Measurements from ENCODE around the gene PLSCR1.

PLSCR1 gene

GRCh38 chr3:146470425-146470990 lies 73.9 kb downstream of the PLSCR1 start:
- ChIA-PET POLR2A (no interaction called here), CTCF (no interaction called here)
- DNase-seq (ENCODE audit: low read depth, low spot score) = no peak
- TF ChIP-seq, protein P1, sequence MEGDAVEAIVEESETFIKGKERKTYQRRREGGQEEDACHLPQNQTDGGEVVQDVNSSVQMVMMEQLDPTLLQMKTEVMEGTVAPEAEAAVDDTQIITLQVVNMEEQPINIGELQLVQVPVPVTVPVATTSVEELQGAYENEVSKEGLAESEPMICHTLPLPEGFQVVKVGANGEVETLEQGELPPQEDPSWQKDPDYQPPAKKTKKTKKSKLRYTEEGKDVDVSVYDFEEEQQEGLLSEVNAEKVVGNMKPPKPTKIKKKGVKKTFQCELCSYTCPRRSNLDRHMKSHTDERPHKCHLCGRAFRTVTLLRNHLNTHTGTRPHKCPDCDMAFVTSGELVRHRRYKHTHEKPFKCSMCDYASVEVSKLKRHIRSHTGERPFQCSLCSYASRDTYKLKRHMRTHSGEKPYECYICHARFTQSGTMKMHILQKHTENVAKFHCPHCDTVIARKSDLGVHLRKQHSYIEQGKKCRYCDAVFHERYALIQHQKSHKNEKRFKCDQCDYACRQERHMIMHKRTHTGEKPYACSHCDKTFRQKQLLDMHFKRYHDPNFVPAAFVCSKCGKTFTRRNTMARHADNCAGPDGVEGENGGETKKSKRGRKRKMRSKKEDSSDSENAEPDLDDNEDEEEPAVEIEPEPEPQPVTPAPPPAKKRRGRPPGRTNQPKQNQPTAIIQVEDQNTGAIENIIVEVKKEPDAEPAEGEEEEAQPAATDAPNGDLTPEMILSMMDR (IDR thresholded peaks at IDR 0.05; ENCODE audit: insufficient read depth, low read length, missing control alignments) = no peak
- H3K4me3 ChIP-seq (ENCODE audit: low read depth, low read length) = no peak overlapping the region

DNA sequence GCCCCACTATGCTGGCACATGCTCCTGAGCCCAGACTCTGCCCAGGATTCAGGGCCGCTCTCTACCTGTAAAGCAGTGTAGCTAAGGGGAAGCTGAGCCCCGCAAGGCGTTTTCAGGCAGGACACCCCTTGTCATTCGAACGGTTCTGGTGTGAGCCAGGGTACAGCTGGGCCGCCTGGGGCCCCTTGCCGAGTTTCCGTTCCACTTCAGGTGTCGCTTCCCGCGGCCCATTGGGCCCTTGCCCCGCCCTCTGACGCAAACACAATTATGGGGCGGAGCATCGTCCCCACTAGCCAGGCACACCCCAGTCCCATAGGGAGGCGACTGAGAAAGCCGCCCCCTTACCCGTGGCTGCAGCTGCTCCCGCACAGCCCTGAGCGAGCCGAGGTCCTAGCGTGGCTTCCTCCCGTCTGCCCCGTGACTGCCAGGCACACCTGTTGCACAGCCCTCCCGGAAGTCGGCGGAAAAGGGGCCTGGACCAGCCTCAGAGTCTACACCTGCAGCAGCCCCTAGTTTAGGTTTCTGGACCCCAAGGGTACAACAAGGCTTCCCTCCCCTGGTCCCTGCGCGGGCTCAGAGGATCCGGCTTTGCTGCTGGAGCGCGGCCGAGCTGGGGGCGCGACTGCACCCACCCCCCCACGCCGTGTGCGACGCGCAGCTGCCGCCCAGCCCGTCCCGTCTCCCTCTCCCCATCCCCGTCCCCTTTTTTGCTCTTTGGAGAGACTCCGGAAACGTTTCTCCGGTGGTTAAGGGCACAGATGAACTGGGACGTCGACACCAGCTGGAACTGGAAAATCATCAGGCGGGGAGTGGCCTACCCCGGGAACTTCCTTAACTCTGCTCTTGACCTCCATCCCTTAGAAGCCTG lies 75.0 kb downstream of the PLSCR1 start, which contains the start of gene PLSCR2:
Gene PLSCR2 (minus strand): TSS at position 412 of the 868 bp plus-strand sequence. CDS start 9,657 bp downstream, outside the sequence.
- CTCF ChIA-PET = no interaction called here

GRCh38 chr3:146468671-146469149 lies 75.7 kb downstream of the PLSCR1 start:
- no peak for DNase-seq (ENCODE audit: low read depth, low spot score)
- ChIA-PET POLR2A (interaction anchor here (0.8 kb wide), 2 partner anchors 10 to 75 kb away, joined by 3 read pairs; no protein-coding TSS in a partner anchor), CTCF (no interaction called here)
- TF ChIP-seq, protein P1 (IDR thresholded peaks at IDR 0.05; ENCODE audit: insufficient read depth, low read length, missing control alignments) = no peak
- H3K4me3 ChIP-seq (ENCODE audit: low read depth, low read length) = no peak overlapping the region

More for the DNA sequence above, 75.0 kb downstream of the PLSCR1 start, which contains the start of gene PLSCR2:
- TF ChIP-seq, protein P1 (IDR thresholded peaks at IDR 0.05; ENCODE audit: insufficient read depth, low read length, missing control alignments) = no peak
- no peak for DNase-seq (ENCODE audit: low read depth, low spot score)
- POLR2A ChIA-PET = interaction anchor here (0.8 kb wide), 1 partner anchor 9 kb away, joined by 3 read pairs; no protein-coding TSS in a partner anchor
- H3K4me3 ChIP-seq (ENCODE audit: low read depth, low read length) = peak within 1 kb of the TSS; percentile 49

DNA sequence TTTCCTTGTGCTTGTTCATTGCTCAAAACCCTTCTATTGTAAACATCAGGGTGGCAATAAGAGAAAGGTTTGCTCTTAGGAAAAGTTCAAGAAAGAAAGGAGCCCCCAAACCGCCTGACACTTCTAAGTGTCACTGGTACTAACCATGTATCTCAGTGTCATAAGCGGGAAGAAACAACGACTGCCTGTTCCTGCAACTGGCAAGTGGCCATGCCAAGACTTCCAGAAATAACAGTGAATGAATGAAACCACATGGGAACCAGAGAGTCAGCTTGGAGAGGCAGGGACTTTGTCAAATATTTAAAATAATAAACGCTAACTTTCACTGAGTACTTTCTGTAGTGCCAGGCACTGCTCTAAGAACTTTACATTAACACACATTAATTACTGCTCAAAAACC lies 76.2 kb downstream of the PLSCR1 start:
- no peak overlapping the region for H3K4me3 ChIP-seq (ENCODE audit: low read depth, low read length)
- DNase-seq (ENCODE audit: low read depth, low spot score) = no peak
- CTCF ChIA-PET = no interaction called here
- TF ChIP-seq, protein P1 (IDR thresholded peaks at IDR 0.05; ENCODE audit: insufficient read depth, low read length, missing control alignments) = no peak
- POLR2A ChIA-PET = interaction anchor here (0.8 kb wide), 1 partner anchor 75 kb away, joined by 3 read pairs; no protein-coding TSS in a partner anchor

DNA sequence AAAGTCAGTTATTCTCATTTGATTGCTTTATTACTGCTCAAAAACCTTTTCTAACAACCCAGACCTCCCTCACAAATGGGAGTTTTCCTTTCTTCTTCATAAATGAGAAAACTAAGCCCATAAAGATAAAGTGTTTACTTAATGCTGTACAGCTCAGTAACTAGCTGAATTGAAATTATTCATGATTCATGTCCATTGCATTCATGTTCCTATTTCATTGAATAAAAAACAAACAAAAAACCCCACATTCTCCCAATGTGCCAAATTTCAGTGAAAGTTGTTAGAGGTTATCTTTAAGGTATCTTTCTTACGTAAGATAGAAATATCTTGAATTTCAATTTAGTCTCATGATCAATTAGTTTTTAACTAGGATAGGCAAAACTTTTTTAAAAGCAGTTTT lies 77.8 kb downstream of the PLSCR1 start:
- TF ChIP-seq, protein P1 (IDR thresholded peaks at IDR 0.05; ENCODE audit: insufficient read depth, low read length, missing control alignments) = no peak
- no peak for DNase-seq (ENCODE audit: low read depth, low spot score)
- ChIA-PET CTCF (no interaction called here), POLR2A (no interaction called here)
- H3K4me3 ChIP-seq (ENCODE audit: low read depth, low read length) = no peak overlapping the region

All from AG04449 (cell line).